Gastroesophageal sphincter (tissue), 4 donors: ENCODE data around the gene KNDC1. TPM values are rescaled to one million over a fixed set of nuclear protein-coding genes. Genes with fewer than 3 reads are reported as not detected.

ENCODE experiments used
- ATAC-seq: fragments of 150-250 bp; one replicate; pipeline ENCODE4 v1.9.1; 2016; ENCODE audit warnings: mild to moderate bottlenecking, moderate library complexity
- H3K27ac ChIP-seq, 4 donors: fragments of 200-600 bp; sonication (generic) in 3 of 4; 1 replicate in 3 of 4; 2 replicates in 1 of 4; pipeline ENCODE4 v1.5.1; 2016 to 2019
- H3K27me3 ChIP-seq: fragments of 200-600 bp; sonication (generic); one replicate; pipeline ENCODE4 v1.5.1; 2019
- H3K36me3 ChIP-seq, 2 donors: fragments of 200-600 bp; sonication (generic); one replicate each; pipeline ENCODE4 v1.5.1; 2019; ENCODE audit warnings: control low read depth in 1 of 2
- H3K4me1 ChIP-seq, 3 donors: fragments of 200-600 bp; sonication (generic); 1 replicate in 2 of 3; 2 replicates in 1 of 3; pipeline ENCODE4 v1.5.1; 2016 to 2019; ENCODE audit warnings: control low read depth in 2 of 3
- H3K4me3 ChIP-seq, 2 donors: fragments of 200-600 bp; sonication (generic); one replicate each; pipeline ENCODE4 v1.5.1; 2019; ENCODE audit warnings: mild to moderate bottlenecking in 1 of 2, moderate library complexity in 1 of 2
- H3K9me3 ChIP-seq, 3 donors: fragments of 200-600 bp; sonication (generic); one replicate each; pipeline ENCODE4 v1.5.1; 2017 to 2019; ENCODE audit warnings: control low read depth in 2 of 3
- EP300 ChIP-seq: sonication (generic); formaldehyde crosslinking; IDR thresholded peaks from one replicate; pipeline ENCODE4 v1.6.1; 2017; ENCODE audit warnings: antibody characterized with exemption, mild to moderate bottlenecking
- POLR2A ChIP-seq, 2 donors: fragments of 450-650 bp; IDR thresholded peaks; one replicate each; pipeline ENCODE4 v1.6.1; 2017; ENCODE audit warnings: antibody characterized with exemption in 2 of 2, mild to moderate bottlenecking in 2 of 2, moderate library complexity in 1 of 2
- POLR2AphosphoS5 ChIP-seq: sonication (generic); formaldehyde crosslinking; IDR thresholded peaks from one replicate; pipeline ENCODE4 v1.6.1; 2017; ENCODE audit warnings: antibody characterized with exemption
- WGBS, 2 donors: methylation state at CpG; one replicate each; pipeline ENCODE4 v1.1.5; 2018; ENCODE audit warnings: low coverage in 1 of 2; 5-methylcytosine and 5-hydroxymethylcytosine counted together
- total RNA-seq, 4 donors: library from RNA; depleted of rRNA; stranded (reverse); fragments of >200 nt; gene quantifications; one replicate each; pipeline ENCODE4 v1.1.0, GENCODE V29; 2016
- TF ChIP-seq, protein P1 (sequence below), 4 experiments: fragments of 200-600 bp in 2 of 4; fragments of 450-650 bp in 2 of 4; sonication (generic) in 1 of 4; IDR thresholded peaks; one replicate each; pipeline ENCODE4 v1.5.1; 2017 to 2019; ENCODE audit warnings: antibody characterized with exemption in 4 of 4, mild to moderate bottlenecking in 2 of 4, moderate library complexity in 2 of 4

Gene KNDC1
- total RNA-seq, 4 donors from 2014 or later: 0.62 to 3.4 (median 0.98) TPM

- no peak for ATAC-seq
- H3K27ac ChIP-seq: no peak overlapping the region
- H3K27me3 ChIP-seq: peaks cover 68% of the 10 kb centered on the region
These were observed 24.7 kb downstream of the KNDC1 start for GRCh38 chr10:133184591-133185244.

DNA sequence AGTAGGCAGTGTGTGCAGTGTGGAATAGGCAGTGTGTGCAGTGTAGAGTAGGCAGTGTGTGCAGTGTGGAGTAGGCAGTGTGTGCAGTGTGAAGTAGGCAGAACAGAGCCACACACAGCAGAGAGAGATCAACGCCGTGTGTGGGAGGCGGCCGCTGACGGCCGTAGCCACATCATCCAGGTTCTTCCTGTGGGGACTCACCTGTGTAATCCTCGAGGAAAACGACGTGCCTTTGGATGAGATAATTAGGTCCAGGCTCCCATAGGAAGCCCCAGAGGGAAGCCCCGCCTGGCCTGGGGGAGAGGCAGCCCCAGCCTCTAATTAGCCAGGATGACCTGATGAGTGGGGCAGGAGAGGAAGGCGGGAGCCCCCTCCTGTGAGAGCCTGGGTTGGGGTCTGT, 25.4 kb downstream of the KNDC1 start:
- no peak overlapping the region for H3K27ac ChIP-seq
- no peaks in the 10 kb centered on the region for H3K36me3 ChIP-seq
- no peaks in the 10 kb centered on the region for H3K9me3 ChIP-seq
- H3K4me3 ChIP-seq: no peak overlapping the region
- 65% methylated on average over 2 of the region's 11 CpGs; no CpG with 5 or more reads in 1 of the 2 donors for WGBS, 2 donors
- no peak for ATAC-seq
- H3K27me3 ChIP-seq: peaks cover 65% of the 10 kb centered on the region
- TF ChIP-seq POLR2AphosphoS5: no peak
- H3K4me1 ChIP-seq: no peaks in the 10 kb centered on the region

More at GRCh38 chr10:133184591-133185244, 24.7 kb downstream of the KNDC1 start:
- TF ChIP-seq POLR2A (IDR thresholded peaks at IDR 0.05) (no peak), EP300 (no peak), POLR2AphosphoS5 (no peak)
- TF ChIP-seq, protein P1, sequence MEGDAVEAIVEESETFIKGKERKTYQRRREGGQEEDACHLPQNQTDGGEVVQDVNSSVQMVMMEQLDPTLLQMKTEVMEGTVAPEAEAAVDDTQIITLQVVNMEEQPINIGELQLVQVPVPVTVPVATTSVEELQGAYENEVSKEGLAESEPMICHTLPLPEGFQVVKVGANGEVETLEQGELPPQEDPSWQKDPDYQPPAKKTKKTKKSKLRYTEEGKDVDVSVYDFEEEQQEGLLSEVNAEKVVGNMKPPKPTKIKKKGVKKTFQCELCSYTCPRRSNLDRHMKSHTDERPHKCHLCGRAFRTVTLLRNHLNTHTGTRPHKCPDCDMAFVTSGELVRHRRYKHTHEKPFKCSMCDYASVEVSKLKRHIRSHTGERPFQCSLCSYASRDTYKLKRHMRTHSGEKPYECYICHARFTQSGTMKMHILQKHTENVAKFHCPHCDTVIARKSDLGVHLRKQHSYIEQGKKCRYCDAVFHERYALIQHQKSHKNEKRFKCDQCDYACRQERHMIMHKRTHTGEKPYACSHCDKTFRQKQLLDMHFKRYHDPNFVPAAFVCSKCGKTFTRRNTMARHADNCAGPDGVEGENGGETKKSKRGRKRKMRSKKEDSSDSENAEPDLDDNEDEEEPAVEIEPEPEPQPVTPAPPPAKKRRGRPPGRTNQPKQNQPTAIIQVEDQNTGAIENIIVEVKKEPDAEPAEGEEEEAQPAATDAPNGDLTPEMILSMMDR (IDR thresholded peaks at IDR 0.05): no peak
- H3K36me3 ChIP-seq: no peaks in the 10 kb centered on the region
- no peaks in the 10 kb centered on the region for H3K9me3 ChIP-seq
- H3K4me3 ChIP-seq: no peak overlapping the region
- no peaks in the 10 kb centered on the region for H3K4me1 ChIP-seq
- WGBS, 2 donors: 60 to 82% methylated on average over 3 to 9 of the region's 23 CpGs

- Histone ChIP-seq H3K4me1 (no peaks in the 10 kb centered on the region), H3K4me3 (no peak overlapping the region), H3K27ac (no peak overlapping the region), H3K9me3 (no peaks in the 10 kb centered on the region), H3K27me3 (peaks cover 62% of the 10 kb centered on the region), H3K36me3 (no peaks in the 10 kb centered on the region)
- 100% methylated on average over 1 of the region's 27 CpGs; no CpG with 5 or more reads in 1 of the 2 donors for WGBS, 2 donors
- TF ChIP-seq, protein P1 (IDR thresholded peaks at IDR 0.05): no peak
- TF ChIP-seq POLR2A (IDR thresholded peaks at IDR 0.05): no peak
- TF ChIP-seq POLR2AphosphoS5: no peak
- TF ChIP-seq EP300: no peak
- ATAC-seq: no peak
These were observed 25.9 kb downstream of the KNDC1 start for GRCh38 chr10:133185916-133186315.

GRCh38 chr10:133186416-133187090, 26.5 kb downstream of the KNDC1 start:
- no peak for TF ChIP-seq POLR2A (IDR thresholded peaks at IDR 0.05)
- Histone ChIP-seq H3K36me3 (no peaks in the 10 kb centered on the region), H3K27me3 (peaks cover 61% of the 10 kb centered on the region), H3K4me3 (no peak overlapping the region), H3K9me3 (peaks cover 0 to 4% (median 0%) of the 10 kb centered on the region in 3 donors), H3K27ac (no peak overlapping the region), H3K4me1 (no peaks in the 10 kb centered on the region)
- WGBS, 2 donors: 68% methylated on average over 14 of the region's 34 CpGs; no CpG with 5 or more reads in 1 of the 2 donors
- no peak for ATAC-seq

- Histone ChIP-seq H3K27me3 (peaks cover 57% of the 10 kb centered on the region), H3K4me3 (no peak overlapping the region), H3K36me3 (no peaks in the 10 kb centered on the region), H3K9me3 (peaks cover 0 to 11% (median 0%) of the 10 kb centered on the region in 3 donors), H3K4me1 (no peaks in the 10 kb centered on the region), H3K27ac (no peak overlapping the region)
- WGBS, 2 donors: 100% methylated on average over 1 of the region's 38 CpGs; no CpG with 5 or more reads in 1 of the 2 donors
- TF ChIP-seq POLR2AphosphoS5: no peak
- TF ChIP-seq, protein P1 (IDR thresholded peaks at IDR 0.05): no peak
- TF ChIP-seq EP300: no peak
- no peak for TF ChIP-seq POLR2A (IDR thresholded peaks at IDR 0.05)
- no peak for ATAC-seq
These were observed 27.3 kb downstream of the KNDC1 start for GRCh38 chr10:133187091-133187905.
